ENCODE measurements around the gene TMEM125. TPM values are rescaled to one million over a fixed set of nuclear protein-coding genes. Genes with fewer than 3 reads are reported as not detected.
A peak's percentile ranks its signal among the peaks of the same experiment; 100 is the strongest.

The TMEM125 gene
- under 1 TPM in 1 of 2 donors, not detected in 1; 0.18 TPM for total RNA-seq

DNA sequence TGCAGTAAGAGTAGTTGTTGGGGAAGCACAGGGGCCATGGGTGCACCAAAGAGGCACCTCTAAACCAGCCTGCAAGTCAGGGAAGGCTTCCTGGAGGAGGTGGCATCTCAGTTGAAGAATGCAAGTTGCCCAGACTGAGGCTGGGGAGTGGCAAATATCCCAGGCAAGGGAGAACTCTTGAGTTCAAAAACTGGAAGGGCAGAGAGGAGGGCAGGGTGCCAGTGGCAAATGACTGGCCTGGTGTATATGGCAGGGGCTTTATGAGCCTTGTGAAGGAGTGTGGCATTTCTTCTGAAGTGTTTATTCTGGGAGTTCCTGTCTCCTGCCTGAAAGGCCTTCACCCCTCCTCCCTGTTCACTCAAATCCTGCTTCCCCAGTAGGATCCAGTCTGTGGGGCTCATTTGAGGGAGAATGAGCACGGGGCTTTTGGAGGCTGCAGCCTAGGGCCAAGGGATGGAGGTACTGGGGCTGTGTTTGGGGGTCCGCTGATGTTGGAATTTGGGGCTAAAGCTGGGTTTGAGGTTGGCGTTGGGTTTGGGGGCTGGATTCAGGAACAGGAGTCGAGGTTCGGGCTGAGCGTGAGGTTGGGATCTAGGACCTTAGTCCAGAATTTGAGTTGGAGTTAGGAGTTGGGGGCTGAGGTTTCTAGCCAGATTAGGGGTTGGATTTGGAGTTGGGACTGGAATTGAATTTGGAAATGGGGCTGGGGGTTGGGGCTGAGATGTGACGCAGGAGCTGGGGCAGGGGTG, at the start of gene TMEM125:
TSS of gene TMEM125 (plus strand) at position 357 of the 749 bp plus-strand sequence. CDS start 2,740 bp downstream, outside the sequence.
- no peak for ATAC-seq
- peak in 1 of 2 donors; percentile 43 for DNase-seq (ENCODE audit: low spot score in 2 of 2)
- H3K36me3 Mint-ChIP-seq: peaks cover 5 to 8% of the 10 kb centered on the region in 2 donors
- H3K9me3 Mint-ChIP-seq: peaks cover 5 to 7% of the 10 kb centered on the region in 2 donors
- H3K27ac Mint-ChIP-seq: peak within 1 kb of the TSS in 1 of 2 donors; percentile 3

DNA sequence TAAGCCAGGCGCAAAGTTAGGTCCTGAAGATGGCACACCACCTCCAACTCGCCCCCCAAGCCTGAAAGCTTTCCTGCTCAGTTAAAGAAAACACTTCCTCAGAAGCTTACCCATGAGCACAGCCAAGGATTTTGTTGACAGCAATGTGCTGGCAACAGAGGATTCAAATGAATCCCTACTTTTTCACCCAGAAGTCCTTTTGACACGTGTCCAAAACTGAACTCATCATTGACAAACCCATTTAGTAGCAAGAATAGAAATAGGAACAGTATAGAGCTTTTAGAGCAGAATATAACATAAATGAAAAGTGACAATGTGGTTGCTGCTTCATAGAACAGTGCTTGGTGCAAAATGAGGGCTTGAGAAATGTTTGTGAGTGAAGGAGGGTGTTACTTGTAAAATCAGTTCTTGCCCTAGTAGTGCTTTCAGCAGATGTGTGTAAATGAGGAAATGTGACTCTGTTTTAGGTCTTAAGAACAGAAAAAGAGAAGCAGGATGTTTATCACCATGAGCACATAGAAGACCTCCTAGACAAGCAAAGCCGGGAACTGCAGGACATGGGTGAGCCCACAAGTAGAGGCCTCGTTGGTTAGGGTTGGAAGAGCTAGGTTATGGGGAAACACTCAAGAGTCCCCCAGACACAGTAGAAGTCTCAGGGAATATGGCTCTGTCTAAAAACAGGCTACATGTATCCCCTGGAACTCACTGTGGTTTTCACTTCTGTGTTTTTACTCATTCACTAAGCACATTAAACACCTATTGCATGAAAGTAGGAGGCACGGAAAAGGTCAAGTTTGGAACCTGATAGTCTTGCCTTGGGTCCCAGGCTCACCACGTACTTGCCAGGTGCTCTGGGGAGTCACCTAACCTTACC, 48.6 kb upstream of the TMEM125 start:
- Mint-ChIP-seq H3K36me3 (no peaks in the 10 kb centered on the region), H3K9me3 (no peaks in the 10 kb centered on the region), H3K27ac (no peak overlapping the region)
- ATAC-seq (peak in 1 of 2 donors; percentile 46), DNase-seq (ENCODE audit: low spot score in 2 of 2) (no peak)

DNA sequence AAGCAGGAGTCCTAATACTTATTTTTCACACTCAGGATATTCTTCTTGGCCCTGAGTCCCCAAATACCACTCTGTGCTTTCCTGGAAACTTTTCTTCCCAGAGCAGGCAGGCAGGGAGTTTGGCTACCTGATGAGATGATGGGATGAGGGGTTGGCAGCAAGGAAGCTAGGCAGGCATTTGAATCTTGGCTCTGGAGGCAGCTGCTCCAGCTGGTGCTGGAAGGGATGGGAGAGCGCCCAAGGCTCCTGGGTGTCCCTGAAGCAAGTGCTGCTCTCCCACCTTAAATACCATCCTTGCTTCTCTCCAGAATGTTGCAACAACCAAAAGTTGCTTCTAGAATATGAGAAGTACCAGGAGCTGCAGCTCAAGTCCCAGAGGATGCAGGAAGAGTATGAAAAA, 48.0 kb upstream of the TMEM125 start:
- H3K36me3 Mint-ChIP-seq: no peaks in the 10 kb centered on the region
- no peaks in the 10 kb centered on the region for H3K9me3 Mint-ChIP-seq
- no peak overlapping the region for H3K27ac Mint-ChIP-seq
- no peak for DNase-seq (ENCODE audit: low spot score in 2 of 2)
- no peak for ATAC-seq

DNA sequence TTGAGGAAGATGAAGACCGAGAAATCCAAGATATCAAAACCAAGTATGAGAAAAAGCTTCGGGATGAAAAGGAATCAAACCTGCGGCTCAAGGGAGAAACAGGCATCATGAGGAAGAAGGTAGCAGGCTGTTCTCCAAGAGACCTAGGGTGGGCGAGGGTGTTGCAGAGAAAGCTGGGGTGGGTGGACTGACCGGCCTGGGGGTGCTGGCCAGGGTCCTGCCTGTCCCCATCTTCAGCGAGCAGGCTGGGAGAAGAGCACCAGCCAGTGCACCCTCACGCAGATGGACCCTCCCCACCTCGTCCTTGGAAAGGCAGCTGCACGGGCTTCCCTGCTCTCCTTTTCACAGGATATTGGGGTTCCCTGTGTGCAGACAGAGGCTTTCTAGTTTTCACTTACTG, 46.9 kb upstream of the TMEM125 start:
- ATAC-seq: no peak
- Mint-ChIP-seq H3K27ac (no peak overlapping the region), H3K9me3 (no peaks in the 10 kb centered on the region), H3K36me3 (no peaks in the 10 kb centered on the region)
- DNase-seq (ENCODE audit: low spot score in 2 of 2): no peak

DNA sequence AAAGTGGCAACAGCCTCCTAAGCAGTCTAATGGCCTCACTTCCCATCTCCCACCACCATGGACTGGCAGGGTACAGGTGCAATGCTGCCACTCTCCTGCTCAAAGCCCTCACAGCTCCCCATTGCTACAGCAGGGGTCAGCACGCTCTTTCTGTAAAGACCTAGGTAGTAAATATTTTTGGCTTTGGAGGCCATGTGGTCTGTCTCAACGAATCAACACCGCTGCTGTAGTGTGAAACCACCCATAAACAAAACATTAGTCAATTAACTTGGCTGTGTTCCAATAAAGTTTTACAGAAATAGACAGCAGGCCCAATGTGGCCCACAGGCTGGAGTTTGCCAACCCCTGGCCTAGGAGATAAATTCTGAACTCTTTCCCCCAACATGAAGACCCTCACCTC, 44.6 kb upstream of the TMEM125 start:
- no peak overlapping the region for H3K27ac Mint-ChIP-seq
- ATAC-seq (no peak), DNase-seq (ENCODE audit: low spot score in 2 of 2) (no peak)
- H3K36me3 Mint-ChIP-seq: no peaks in the 10 kb centered on the region
- H3K9me3 Mint-ChIP-seq: no peaks in the 10 kb centered on the region

DNA sequence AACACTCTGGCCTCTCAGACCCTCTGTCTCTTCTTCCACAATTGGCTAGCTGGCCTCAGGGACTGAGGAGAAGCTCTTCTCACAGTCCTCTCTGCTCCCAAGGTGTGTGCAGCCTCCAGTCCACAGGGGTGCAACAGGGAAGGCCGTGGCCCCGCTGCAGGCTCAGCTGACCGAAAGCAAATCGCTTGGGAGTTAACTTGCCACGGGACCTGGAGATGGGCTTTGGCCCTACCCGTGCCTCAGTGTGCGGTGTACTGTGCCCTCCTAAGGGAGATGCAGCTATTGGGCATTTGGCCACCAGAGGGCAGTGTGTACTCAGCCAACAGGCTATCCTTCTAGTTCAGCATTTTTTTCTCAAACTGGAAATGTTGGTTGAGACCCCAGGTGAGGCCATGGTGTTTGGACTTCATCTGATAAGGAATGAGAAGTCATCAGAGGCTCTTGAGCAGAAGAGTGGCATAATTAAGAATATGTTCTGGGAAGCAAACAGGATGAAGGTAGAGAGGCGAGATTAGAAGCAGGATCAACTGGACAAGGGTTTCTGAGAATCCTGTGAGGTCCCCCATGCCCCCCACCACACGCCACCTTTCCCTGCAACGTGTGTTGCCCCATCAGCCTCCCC, 42.5 kb upstream of the TMEM125 start:
- ATAC-seq: peak; percentile 95 to 97
- peak; percentile 73 to 88 for DNase-seq (ENCODE audit: low spot score in 2 of 2)
- H3K9me3 Mint-ChIP-seq: no peaks in the 10 kb centered on the region
- no peaks in the 10 kb centered on the region for H3K36me3 Mint-ChIP-seq
- no peak overlapping the region for H3K27ac Mint-ChIP-seq

DNA sequence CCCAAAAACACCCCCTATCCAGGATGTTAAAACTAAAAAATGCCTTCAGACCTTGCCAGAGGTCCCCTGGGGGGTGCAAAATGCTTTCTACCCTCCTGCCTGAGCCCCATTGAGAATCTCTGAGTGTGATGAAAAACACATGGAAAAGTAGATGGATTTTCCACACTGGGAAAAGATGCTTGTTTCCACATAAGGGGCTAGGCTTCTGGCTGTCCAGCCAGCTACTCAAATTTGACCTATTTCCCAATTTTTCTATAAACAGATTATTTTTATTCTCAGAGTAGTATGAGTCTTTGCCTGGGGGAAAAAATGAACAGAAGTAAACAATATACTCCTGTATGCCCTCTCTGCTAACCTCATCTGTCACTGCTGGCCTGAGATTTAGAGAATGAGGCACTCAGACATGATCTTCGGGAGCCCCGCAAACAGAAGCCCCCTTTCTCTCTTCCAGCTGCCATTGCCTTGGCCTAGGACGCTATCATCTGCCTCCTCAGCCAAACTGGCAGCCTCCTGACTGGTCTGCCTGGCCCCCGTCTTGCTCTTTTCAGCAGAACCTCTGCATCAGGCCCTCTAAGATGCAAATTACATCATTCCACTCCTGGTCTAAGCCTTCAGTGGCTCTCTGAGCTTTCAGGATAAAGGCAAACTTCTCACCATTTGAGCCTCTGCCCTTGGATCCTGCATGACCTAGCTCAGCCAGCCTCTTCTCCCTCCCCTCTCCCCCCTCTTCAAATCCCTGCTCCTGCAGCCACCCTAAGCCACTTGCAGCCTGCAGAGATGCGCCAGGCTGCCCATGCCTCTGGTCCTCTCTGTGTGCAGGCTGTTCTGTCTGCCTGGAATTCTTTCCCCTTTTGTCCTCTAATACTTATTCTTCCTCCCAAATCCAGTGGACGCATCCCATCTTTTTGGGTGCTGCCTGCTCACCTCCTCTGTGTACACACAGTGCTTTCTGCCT, 39.7 kb upstream of the TMEM125 start:
- H3K9me3 Mint-ChIP-seq: no peaks in the 10 kb centered on the region
- DNase-seq (ENCODE audit: low spot score in 2 of 2) (no peak), ATAC-seq (no peak)

DNA sequence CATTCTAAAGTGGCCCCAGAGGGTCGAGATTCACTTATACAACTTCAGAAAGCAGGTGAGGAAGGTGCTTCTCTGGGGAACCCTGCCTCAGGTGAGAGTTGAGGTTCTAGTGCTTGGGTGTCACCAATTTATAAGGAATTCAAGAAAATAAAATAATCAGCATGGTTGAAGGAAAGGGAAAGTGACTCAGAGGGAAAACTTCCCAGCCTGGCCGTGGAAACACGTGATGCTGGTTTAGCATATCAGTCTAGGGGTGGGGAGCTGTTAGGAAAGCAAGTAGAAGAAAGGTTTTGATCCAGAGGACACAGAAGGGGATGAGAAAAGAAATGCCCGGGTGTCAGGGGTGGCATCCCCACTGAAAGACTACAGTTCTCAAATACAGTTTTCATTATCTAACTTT, 37.7 kb upstream of the TMEM125 start:
- DNase-seq (ENCODE audit: low spot score in 2 of 2) (no peak), ATAC-seq (no peak)
- no peaks in the 10 kb centered on the region for H3K36me3 Mint-ChIP-seq
- H3K27ac Mint-ChIP-seq: no peak overlapping the region
- no peaks in the 10 kb centered on the region for H3K9me3 Mint-ChIP-seq

More for the DNA sequence above, 39.7 kb upstream of the TMEM125 start:
- no peaks in the 10 kb centered on the region for H3K36me3 Mint-ChIP-seq
- peak overlapping the region in 1 of 2 donors; percentile 30 for H3K27ac Mint-ChIP-seq

DNA sequence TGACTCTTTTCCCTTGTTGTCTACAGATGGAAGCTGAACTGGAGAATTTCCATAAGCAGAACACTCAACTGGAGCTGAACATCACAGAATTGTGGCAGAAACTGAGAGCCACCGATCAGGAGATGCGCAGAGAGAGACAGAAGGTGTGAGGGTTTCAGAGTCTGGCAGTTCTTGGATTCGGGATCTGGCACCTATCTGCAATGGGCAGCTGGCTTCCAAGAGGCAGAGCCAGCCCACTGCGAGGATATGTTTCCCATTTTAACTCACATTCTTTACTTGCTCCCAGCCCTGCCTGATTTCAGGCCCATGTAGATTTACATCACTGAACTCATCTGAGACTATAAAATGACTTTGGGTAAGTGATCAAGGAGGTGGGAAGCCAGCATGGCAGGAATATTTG, 37.3 kb upstream of the TMEM125 start:
- peak in 1 of 2 donors; percentile 25 for DNase-seq (ENCODE audit: low spot score in 2 of 2)
- Mint-ChIP-seq H3K27ac (no peak overlapping the region), H3K36me3 (no peaks in the 10 kb centered on the region), H3K9me3 (no peaks in the 10 kb centered on the region)
- ATAC-seq: no peak

DNA sequence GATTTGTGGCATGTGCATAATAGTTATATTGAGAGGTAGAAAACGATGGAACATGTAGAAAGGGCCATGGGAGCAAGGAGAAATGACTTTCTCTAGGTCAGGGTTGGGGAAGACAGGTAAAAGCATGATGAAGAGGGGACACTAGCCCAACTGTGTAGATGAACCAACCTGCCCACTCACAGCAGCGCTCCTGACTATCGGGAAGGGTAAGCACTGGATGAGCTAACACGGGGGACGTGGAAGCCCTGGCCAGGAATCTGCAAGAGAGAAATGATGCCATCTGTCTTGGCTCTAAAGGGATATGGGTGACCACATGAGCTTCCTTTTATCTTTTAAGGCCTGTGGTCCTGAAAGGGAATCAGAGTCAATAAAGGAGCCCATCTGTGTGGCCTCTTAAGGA, 36.2 kb upstream of the TMEM125 start:
- no peaks in the 10 kb centered on the region for H3K36me3 Mint-ChIP-seq

DNA sequence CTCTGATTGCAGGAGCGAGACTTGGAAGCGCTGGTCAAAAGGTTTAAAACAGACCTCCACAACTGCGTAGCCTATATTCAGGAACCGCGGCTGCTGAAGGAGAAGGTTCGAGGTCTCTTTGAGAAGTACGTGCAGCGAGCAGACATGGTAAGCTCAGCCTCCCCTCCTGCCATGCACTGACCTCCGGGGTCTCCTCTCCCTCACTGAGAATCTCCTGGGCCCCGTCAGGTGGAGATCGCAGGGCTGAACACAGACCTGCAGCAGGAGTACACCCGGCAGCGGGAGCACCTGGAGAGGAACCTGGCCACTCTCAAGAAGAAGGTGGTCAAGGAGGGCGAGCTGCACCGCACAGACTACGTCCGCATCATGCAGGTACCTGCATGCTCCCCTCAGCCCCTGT, 35.5 kb upstream of the TMEM125 start:
- no peak overlapping the region for H3K27ac Mint-ChIP-seq
- peak in 1 of 2 donors; percentile 23 for DNase-seq (ENCODE audit: low spot score in 2 of 2)
- no peak for ATAC-seq
- no peaks in the 10 kb centered on the region for H3K9me3 Mint-ChIP-seq
- no peaks in the 10 kb centered on the region for H3K36me3 Mint-ChIP-seq

More for the DNA sequence above, 36.2 kb upstream of the TMEM125 start:
- DNase-seq (ENCODE audit: low spot score in 2 of 2) (peak in 1 of 2 donors; percentile 25), ATAC-seq (no peak)
- Mint-ChIP-seq H3K9me3 (no peaks in the 10 kb centered on the region), H3K27ac (no peak overlapping the region)

DNA sequence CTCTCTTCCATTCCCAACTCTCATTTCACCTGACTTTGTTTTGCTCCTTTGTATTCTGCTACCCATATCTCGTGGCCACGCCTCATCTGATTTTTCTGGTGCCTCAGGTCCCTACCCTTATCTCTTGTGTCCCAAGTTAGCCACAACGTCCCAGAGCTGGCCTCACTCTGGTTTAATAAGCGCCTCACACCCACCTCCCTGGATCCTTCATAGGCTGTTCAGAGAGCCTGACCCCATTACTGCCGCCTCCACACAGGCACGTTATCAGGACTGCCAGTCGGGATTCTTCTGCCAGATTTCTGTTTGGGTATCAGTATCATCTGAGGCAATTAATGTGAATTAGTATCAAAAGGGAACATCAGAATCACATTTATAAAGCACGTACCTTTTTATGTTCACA, 34.7 kb upstream of the TMEM125 start:
- no peaks in the 10 kb centered on the region for H3K36me3 Mint-ChIP-seq

DNA sequence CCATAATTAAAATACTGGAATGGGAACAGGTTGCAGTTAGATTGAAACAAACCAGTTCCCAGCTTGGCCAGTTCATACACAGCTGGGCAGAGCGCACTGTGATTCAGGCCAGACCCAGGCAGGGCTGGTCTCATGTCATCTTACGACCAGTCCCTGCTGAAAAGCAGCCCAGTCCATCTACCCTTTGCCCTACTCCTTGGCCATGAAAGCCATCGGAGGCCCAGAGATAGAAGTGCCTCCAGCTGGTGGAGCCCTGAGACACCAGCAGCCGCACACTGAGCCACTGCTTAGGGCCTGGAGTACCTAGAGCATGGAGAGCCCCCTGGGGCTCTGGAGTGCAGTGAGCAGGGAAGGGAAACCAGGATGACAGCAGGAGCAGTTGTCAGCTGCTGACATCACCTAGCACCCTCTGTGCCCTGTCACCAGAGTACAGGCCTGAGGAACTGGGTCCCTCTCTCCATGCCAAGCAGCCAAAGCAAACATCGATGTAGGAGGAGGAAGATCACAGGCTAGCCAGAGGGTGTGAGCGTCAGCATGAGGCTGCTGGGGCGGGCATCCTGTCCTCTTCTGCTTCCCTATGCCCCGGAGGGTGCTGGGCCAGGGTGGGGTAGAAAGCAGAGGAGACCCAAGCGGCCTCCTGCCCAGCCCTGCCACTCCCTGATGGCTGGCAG, 34.2 kb upstream of the TMEM125 start:
- Mint-ChIP-seq H3K27ac (no peak overlapping the region), H3K36me3 (no peaks in the 10 kb centered on the region), H3K9me3 (no peaks in the 10 kb centered on the region)
- ATAC-seq: no peak
- peak in 1 of 2 donors; percentile 26 for DNase-seq (ENCODE audit: low spot score in 2 of 2)

More for the DNA sequence above, 34.7 kb upstream of the TMEM125 start:
- DNase-seq (ENCODE audit: low spot score in 2 of 2): peak in 1 of 2 donors; percentile 1
- H3K27ac Mint-ChIP-seq: no peak overlapping the region
- no peak for ATAC-seq
- H3K9me3 Mint-ChIP-seq: no peaks in the 10 kb centered on the region

DNA sequence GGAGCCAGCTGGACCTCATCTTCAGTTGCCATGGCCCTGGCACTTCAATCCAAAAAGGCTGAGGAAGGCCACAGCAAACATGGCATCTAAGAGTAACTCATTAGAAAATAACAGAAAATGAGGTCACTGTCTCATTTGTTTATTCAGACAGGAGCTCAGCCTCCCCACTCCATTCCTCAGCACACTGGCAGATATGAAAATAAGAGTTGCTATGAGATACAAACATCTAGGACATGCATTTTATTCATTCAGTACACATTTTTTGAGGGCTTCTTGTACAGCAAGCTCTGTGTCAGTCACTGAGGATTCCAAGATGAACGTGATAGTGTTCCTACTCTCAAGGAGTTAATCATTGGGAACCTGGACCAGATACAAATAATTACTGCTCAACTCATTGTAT, 32.7 kb upstream of the TMEM125 start:
- no peak overlapping the region for H3K27ac Mint-ChIP-seq
- no peak for DNase-seq (ENCODE audit: low spot score in 2 of 2)
- ATAC-seq: no peak
- no peaks in the 10 kb centered on the region for H3K36me3 Mint-ChIP-seq
- no peaks in the 10 kb centered on the region for H3K9me3 Mint-ChIP-seq

DNA sequence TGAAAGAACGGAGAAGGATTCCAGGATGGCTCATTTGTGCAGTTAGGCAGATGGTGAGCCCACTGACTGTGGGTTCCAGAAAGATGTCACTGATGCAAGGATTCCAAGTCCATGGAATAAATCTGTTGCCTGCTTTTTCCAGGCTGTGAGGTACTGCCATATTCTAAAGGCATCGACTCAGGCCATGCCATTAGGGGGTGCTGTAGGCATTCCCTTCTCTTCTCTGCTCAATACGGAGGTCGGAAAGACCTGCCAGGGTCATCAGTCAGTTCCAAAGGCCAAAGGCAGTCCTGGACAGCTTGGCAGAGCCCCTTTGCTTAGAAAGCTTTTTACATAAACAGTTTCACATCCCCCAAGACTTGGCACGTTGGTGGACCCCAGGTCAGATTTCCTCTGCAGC, 31.7 kb upstream of the TMEM125 start:
- ATAC-seq (peak; percentile 52 to 65), DNase-seq (ENCODE audit: low spot score in 2 of 2) (peak in 1 of 2 donors; percentile 47)
- H3K36me3 Mint-ChIP-seq: no peaks in the 10 kb centered on the region
- no peaks in the 10 kb centered on the region for H3K9me3 Mint-ChIP-seq
- H3K27ac Mint-ChIP-seq: no peak overlapping the region
